Calu3 (cell line): ENCODE measurements around the gene PDIA5. TPM values are rescaled to one million over a fixed set of nuclear protein-coding genes. Genes with fewer than 3 reads are reported as not detected.

Source experiments
- BruUV-seq: library from RNA; stranded (reverse); fragments of 400-500 nt; replicated peaks from 2 replicates; lab custom pipeline; 2021; lab: Mats Ljungman, UMichigan
- CTCF ChIA-PET: fragments of 300-600 bp; sonication (Branson Sonifier 250); formaldehyde crosslinking; loops from one replicate; lab custom pipeline; 2022; ENCODE audit warnings: antibody characterized with exemption; lab: Charles Lee
- DNase-seq: peaks from one replicate; pipeline ENCODE4 v3.0.0; 2022
- H3K27ac Mint-ChIP-seq: one replicate; pipeline ENCODE4 v1.8.0; 2022; ENCODE audit warnings: mixed read lengths; ENCODE audit not compliant: unreplicated experiment
- H3K27me3 Mint-ChIP-seq: one replicate; pipeline ENCODE4 v1.8.0; 2022; ENCODE audit warnings: mixed read lengths; ENCODE audit not compliant: unreplicated experiment
- H3K36me3 Mint-ChIP-seq: one replicate; pipeline ENCODE4 v1.8.0; 2022; ENCODE audit warnings: mild to moderate bottlenecking, moderate library complexity, mixed read lengths; ENCODE audit not compliant: insufficient read depth, unreplicated experiment
- H3K4me1 Mint-ChIP-seq: one replicate; pipeline ENCODE4 v1.8.0; 2022; ENCODE audit warnings: mild to moderate bottlenecking, low read depth, mixed read lengths; ENCODE audit not compliant: unreplicated experiment
- H3K4me3 Mint-ChIP-seq: one replicate; pipeline ENCODE4 v1.8.0; 2022; ENCODE audit warnings: mild to moderate bottlenecking, low read depth, moderate library complexity, mixed read lengths; ENCODE audit not compliant: unreplicated experiment
- H3K9me3 Mint-ChIP-seq: one replicate; pipeline ENCODE4 v1.8.0; 2022; ENCODE audit warnings: low read depth, mixed read lengths; ENCODE audit not compliant: unreplicated experiment
- intact Hi-C: fragments of 100-400 bp; cut with micrococcal nuclease; formaldehyde crosslinking; loops from one replicate; pipeline ENCODE4 v1.10.0; 2022; ENCODE audit not compliant: unreplicated experiment
- total RNA-seq: library from RNA; stranded (reverse); gene quantifications from 2 replicates; pipeline ENCODE4 v1.2.3, GENCODE V29; 2022
- TF ChIP-seq, protein P1 (sequence below): fragments of 200-600 bp; IDR thresholded peaks from one replicate; pipeline ENCODE4 v1.8.0; 2022; ENCODE audit warnings: antibody characterized with exemption; ENCODE audit not compliant: unreplicated experiment

PDIA5 gene
- total RNA-seq, 1 experiment from 2014 or later = 31.6 TPM

DNA sequence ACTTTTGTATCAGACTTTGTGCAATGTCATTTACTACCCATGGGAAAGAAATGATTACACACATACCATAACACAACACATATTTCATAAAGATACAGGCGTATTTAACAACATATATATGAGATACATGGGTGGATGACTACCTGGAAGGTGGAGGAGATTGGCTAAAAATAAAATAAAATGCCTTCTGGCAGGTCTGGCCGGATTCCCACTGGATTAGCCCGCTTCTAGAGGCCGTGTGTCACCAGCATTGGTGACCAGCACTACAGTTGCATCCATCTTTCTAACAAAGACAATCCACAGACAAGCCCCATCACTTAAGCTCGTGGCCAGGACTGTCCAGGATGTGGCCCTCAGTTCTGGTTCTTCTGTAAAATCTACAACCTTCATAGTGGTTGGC is 114.0 kb downstream of the PDIA5 start:
- Mint-ChIP-seq H3K36me3 (no peaks in the 10 kb centered on the region), H3K27me3 (no peaks in the 10 kb centered on the region), H3K27ac (no peak overlapping the region), H3K4me3 (no peak overlapping the region), H3K9me3 (no peaks in the 10 kb centered on the region), H3K4me1 (no peaks in the 10 kb centered on the region)
- CTCF ChIA-PET = no interaction called here
- no peak for DNase-seq
- TF ChIP-seq, protein P1, sequence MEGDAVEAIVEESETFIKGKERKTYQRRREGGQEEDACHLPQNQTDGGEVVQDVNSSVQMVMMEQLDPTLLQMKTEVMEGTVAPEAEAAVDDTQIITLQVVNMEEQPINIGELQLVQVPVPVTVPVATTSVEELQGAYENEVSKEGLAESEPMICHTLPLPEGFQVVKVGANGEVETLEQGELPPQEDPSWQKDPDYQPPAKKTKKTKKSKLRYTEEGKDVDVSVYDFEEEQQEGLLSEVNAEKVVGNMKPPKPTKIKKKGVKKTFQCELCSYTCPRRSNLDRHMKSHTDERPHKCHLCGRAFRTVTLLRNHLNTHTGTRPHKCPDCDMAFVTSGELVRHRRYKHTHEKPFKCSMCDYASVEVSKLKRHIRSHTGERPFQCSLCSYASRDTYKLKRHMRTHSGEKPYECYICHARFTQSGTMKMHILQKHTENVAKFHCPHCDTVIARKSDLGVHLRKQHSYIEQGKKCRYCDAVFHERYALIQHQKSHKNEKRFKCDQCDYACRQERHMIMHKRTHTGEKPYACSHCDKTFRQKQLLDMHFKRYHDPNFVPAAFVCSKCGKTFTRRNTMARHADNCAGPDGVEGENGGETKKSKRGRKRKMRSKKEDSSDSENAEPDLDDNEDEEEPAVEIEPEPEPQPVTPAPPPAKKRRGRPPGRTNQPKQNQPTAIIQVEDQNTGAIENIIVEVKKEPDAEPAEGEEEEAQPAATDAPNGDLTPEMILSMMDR = no peak
- no TSS peak for BruUV-seq
- intact Hi-C loops = no loop called here

DNA sequence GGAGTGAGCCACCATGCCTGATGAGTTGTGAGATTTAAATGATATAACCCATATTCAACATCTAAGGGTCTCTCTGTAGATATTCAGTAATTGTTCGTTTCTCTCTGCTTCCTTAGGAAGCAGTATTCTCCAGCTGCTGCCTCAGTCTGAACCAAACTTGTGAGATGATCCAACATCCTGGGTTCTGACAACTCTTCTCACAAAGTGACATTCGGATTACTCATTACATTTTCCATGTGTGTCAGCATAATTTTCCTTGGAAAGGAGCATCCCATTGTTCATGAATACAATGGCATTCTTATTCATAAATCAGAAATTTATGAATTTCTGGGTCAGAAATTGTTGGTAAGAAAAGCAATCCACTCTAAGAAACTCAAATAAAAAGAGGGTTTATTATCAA is 119.9 kb downstream of the PDIA5 start:
- no peak for DNase-seq
- no TSS peak for BruUV-seq
- H3K27ac Mint-ChIP-seq = no peak overlapping the region
- CTCF ChIA-PET = no interaction called here
- intact Hi-C loops = no loop called here
- H3K4me3 Mint-ChIP-seq = no peak overlapping the region
- TF ChIP-seq, protein P1 = no peak
- no peaks in the 10 kb centered on the region for H3K27me3 Mint-ChIP-seq
- no peaks in the 10 kb centered on the region for H3K4me1 Mint-ChIP-seq
- no peaks in the 10 kb centered on the region for H3K9me3 Mint-ChIP-seq
- no peaks in the 10 kb centered on the region for H3K36me3 Mint-ChIP-seq

DNA sequence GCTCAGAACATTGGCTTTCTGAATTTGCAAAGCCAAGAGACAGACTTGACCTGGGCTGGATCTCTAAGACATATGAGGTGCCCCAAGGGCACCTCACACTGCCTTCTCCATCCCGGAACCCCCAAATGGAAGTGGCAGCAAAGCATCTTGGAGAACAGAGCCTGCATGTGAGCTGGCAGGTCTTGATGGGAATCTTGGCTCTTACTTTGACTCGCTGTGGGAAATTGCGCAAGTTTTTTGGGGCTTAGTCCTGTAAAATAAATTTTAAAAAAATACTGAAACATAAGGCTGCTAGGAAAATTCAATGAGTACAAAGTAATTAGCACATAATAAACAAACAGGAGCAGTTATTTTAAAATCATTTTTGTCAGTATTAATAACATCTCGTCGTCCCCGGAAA is 121.2 kb downstream of the PDIA5 start:
- BruUV-seq = no TSS peak
- Mint-ChIP-seq H3K27ac (no peak overlapping the region), H3K9me3 (no peaks in the 10 kb centered on the region), H3K4me1 (no peaks in the 10 kb centered on the region), H3K4me3 (no peak overlapping the region), H3K36me3 (no peaks in the 10 kb centered on the region), H3K27me3 (no peaks in the 10 kb centered on the region)
- intact Hi-C loops = no loop called here
- CTCF ChIA-PET = no interaction called here
- TF ChIP-seq, protein P1 = no peak
- no peak for DNase-seq

DNA sequence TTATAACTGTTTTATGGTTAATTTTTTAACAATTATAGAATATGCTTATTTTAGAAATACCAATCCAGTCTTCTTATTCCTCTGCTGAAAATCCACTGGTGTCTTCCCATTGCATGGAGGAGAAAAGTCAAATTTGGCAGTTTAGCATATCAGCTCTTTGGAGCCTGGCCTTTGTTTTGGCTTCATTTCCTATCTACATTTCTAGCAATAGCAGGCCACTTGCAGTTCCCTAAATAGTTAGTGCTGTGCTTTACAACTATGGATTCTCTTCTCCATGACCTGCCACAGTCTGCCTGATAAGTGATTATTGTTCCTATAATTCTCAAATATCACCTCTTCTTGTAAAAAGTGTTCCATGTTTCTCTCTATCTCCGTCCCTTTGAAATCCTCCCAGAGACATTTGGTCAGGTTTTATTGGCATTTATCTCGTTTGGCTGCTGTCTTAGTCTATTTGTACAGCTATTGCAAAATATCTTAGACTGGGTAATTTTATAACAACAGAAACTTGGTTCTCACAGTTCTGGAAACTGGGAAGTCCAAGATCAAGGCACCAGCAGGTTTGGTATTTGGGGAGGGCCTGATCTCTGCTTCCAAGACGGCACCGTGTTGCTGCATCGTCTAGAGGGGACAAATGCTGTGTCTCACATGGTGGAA is 126.8 kb downstream of the PDIA5 start:
- Mint-ChIP-seq H3K27ac (no peak overlapping the region), H3K4me3 (no peak overlapping the region), H3K27me3 (no peaks in the 10 kb centered on the region), H3K4me1 (no peaks in the 10 kb centered on the region), H3K36me3 (no peaks in the 10 kb centered on the region), H3K9me3 (no peaks in the 10 kb centered on the region)
- DNase-seq = no peak
- intact Hi-C loops = no loop called here
- no TSS peak for BruUV-seq
- CTCF ChIA-PET = no interaction called here
- TF ChIP-seq, protein P1 = no peak
